Caki2 (cell line): ENCODE data around the gene TRPC5OS. TPM values are rescaled to one million over a fixed set of nuclear protein-coding genes. Genes with fewer than 3 reads are reported as not detected.

Experiments
- DNase-seq: peaks from one replicate; pipeline ENCODE4 v3.0.0-alpha.2; 2015; ENCODE audit warnings: low read depth
- in situ Hi-C: cut with HindIII; loops from 2 replicates; pipeline ENCODE4 v1.10.0; 2016; ENCODE audit warnings: low sequenced_read_pairs, low pct_unique_long_range_greater_than_20kb, mixed read lengths
- total RNA-seq: library from RNA; depleted of rRNA; stranded (reverse); fragments of >200 nt; shearing (Covaris generic); gene quantifications from 2 replicates; pipeline ENCODE4 v1.2.3, GENCODE V29; 2014; ENCODE audit warnings: low replicate concordance; rRNA removed

The TRPC5OS gene
- total RNA-seq, 1 experiment from 2014 or later = not detected

GRCh38 chrX:111881715-111882114 is 5.7 kb downstream of the TRPC5OS start:
- in situ Hi-C loops = no loop called here
- no peak for DNase-seq

GRCh38 chrX:111886678-111887077 is 10.7 kb downstream of the TRPC5OS start:
- in situ Hi-C loops = no loop called here

GRCh38 chrX:111888600-111888999 is 12.6 kb downstream of the TRPC5OS start:
- in situ Hi-C loops = no loop called here
- no peak for DNase-seq

More at GRCh38 chrX:111886678-111887077, 10.7 kb downstream of the TRPC5OS start:
- no peak for DNase-seq

GRCh38 chrX:111892375-111892774 is 16.4 kb downstream of the TRPC5OS start:
- in situ Hi-C loops = no loop called here
- DNase-seq = no peak

GRCh38 chrX:111896148-111896547 is 20.2 kb downstream of the TRPC5OS start:
- in situ Hi-C loops = no loop called here
- DNase-seq = no peak

- DNase-seq = peak; percentile 1
These were observed 38.6 kb downstream of the TRPC5OS start for GRCh38 chrX:111914398-111915090.

GRCh38 chrX:111917591-111917990 is 41.6 kb downstream of the TRPC5OS start:
- no peak for DNase-seq
- in situ Hi-C loops = no loop called here

More at GRCh38 chrX:111914398-111915090, 38.6 kb downstream of the TRPC5OS start:
- in situ Hi-C loops = no loop called here

GRCh38 chrX:111928456-111928855 is 52.5 kb downstream of the TRPC5OS start:
- in situ Hi-C loops = no loop called here
- DNase-seq = no peak

Other genes starting within 250 kb of the TRPC5OS start
- gene ALG13, start 195.0 kb upstream of the TRPC5OS start, total RNA-seq = 14.7 and 29.8 TPM in 2 replicates
- gene TRPC5, start 206.6 kb downstream of the TRPC5OS start, total RNA-seq = not detected in 2 replicates
- gene RTL4, start 206.8 kb downstream of the TRPC5OS start, total RNA-seq = not detected in 2 replicates